ENCODE results near the gene FMN1. TPM values are rescaled to one million over a fixed set of nuclear protein-coding genes. Genes with fewer than 3 reads are reported as not detected.

The FMN1 gene
- total and polyA plus RNA-seq, 2 experiments from 2014 or later: 0.93 to 2.2 TPM

GRCh38 chr15:32901995-32902394 lies 292.5 kb downstream of the FMN1 start:
- H3K4me3 ChIP-seq: no peak overlapping the region
- in situ Hi-C loops (cut with MboI): no loop called here
- H3K27me3 ChIP-seq (replicated peaks; ENCODE audit: insufficient read depth): no peaks in the 10 kb centered on the region

DNA sequence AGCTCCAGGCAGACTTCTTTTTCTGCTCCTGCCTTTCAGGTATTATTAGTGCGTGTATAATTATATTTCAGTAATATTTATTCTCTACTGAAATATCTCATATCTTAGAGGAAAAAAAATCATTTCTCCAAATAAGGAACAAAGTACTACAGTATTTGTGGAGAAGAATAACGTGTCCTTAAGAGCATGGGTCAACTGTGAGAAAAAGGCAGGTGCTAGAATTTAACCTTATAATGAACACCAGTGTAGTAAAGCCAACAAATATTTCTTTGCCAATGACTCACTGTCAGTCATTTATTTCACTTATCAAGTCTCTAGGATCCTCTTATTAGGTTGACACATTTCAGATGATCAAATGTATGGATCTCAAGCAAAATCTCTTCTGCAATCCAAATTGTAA lies 293.3 kb downstream of the FMN1 start:
- in situ Hi-C loops (cut with MboI): no loop called here
- Histone ChIP-seq H3K36me3 (ENCODE audit: low read depth) (no peaks in the 10 kb centered on the region), H3K27ac (no peak overlapping the region), H3F3A (ENCODE audit: insufficient read depth) (no peaks in the 10 kb centered on the region), H3K9me2 (ENCODE audit: insufficient read depth) (peaks cover 3% of the 10 kb centered on the region; the same call in 1 of the 2 replicates), H3K4me2 (ENCODE audit: unreplicated experiment) (no peak overlapping the region), H3K4me1 (ENCODE audit: insufficient read depth) (peaks cover 8% of the 10 kb centered on the region; the same call in 1 of the 2 replicates), H3K4me3 (no peak overlapping the region), H3K9me3 (ENCODE audit: low read depth) (no peaks in the 10 kb centered on the region), H2AFZ (no peak overlapping the region), H4K20me1 (ENCODE audit: insufficient read depth) (no peaks in the 10 kb centered on the region), H3K27me3 (replicated peaks; ENCODE audit: insufficient read depth) (no peaks in the 10 kb centered on the region), H3K9ac (no peak overlapping the region), H3K79me2 (ENCODE audit: insufficient read depth) (no peaks in the 10 kb centered on the region)
- TF ChIP-seq EZH2 (IDR thresholded peaks at IDR 0.05; ENCODE audit: insufficient read depth, poor library complexity, severe bottlenecking) (no peak), EZH2phosphoT487 (IDR thresholded peaks at IDR 0.05; ENCODE audit: insufficient read depth, low read depth) (no peak)
- no peak for DNase-seq
- WGBS, 2 experiments (ENCODE audit: low coverage in 1 of 2, low lambda C conversion rate in 2 of 2, missing lambda C conversion rate in 2 of 2): 83 to 86% methylated on average over 2 of the region's 2 CpGs

More at GRCh38 chr15:32901995-32902394, 292.5 kb downstream of the FMN1 start:
- Histone ChIP-seq H3K4me1 (ENCODE audit: insufficient read depth) (peaks cover 8% of the 10 kb centered on the region; the same call in 1 of the 2 replicates), H3K27ac (no peak overlapping the region), H2AFZ (no peak overlapping the region), H3F3A (ENCODE audit: insufficient read depth) (no peaks in the 10 kb centered on the region), H3K79me2 (ENCODE audit: insufficient read depth) (no peaks in the 10 kb centered on the region), H3K36me3 (ENCODE audit: low read depth) (no peaks in the 10 kb centered on the region), H3K4me2 (ENCODE audit: unreplicated experiment) (no peak overlapping the region), H3K9me2 (ENCODE audit: insufficient read depth) (peaks cover 1% of the 10 kb centered on the region; the same call in 1 of the 2 replicates), H3K9ac (no peak overlapping the region), H3K9me3 (ENCODE audit: low read depth) (no peaks in the 10 kb centered on the region), H4K20me1 (ENCODE audit: insufficient read depth) (no peaks in the 10 kb centered on the region)
- no peak for DNase-seq
- WGBS, 2 experiments (ENCODE audit: low coverage in 1 of 2, low lambda C conversion rate in 2 of 2, missing lambda C conversion rate in 2 of 2): 75 to 86% methylated on average over 3 of the region's 3 CpGs
- TF ChIP-seq EZH2phosphoT487 (IDR thresholded peaks at IDR 0.05; ENCODE audit: insufficient read depth, low read depth) (no peak), EZH2 (IDR thresholded peaks at IDR 0.05; ENCODE audit: insufficient read depth, poor library complexity, severe bottlenecking) (no peak)

DNA sequence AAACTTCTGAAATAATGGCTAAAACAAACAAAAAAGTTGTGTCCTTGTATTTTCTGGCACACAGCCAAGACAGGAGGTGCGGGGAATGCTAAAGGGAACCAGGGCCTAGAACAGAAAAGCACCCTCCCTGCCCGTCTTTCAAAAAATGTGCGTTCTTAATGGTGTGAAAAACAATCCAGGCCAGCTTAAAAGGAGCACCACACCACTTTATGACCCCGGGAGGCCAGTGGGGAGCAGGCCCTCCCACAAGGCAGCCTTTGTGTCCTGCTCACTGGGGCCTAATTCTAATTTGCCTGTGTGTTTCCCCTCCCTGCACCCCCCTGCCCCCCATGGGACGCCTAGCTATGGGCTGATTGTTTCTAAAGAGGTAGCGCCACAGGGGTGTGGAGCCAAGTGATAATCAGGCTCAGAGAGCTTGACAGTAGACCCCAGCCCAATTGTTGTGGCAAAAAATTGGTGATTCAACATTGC lies 295.4 kb downstream of the FMN1 start:
- 83 to 84% methylated on average over 6 of the region's 6 CpGs for WGBS, 2 experiments (ENCODE audit: low coverage in 1 of 2, low lambda C conversion rate in 2 of 2, missing lambda C conversion rate in 2 of 2)

DNA sequence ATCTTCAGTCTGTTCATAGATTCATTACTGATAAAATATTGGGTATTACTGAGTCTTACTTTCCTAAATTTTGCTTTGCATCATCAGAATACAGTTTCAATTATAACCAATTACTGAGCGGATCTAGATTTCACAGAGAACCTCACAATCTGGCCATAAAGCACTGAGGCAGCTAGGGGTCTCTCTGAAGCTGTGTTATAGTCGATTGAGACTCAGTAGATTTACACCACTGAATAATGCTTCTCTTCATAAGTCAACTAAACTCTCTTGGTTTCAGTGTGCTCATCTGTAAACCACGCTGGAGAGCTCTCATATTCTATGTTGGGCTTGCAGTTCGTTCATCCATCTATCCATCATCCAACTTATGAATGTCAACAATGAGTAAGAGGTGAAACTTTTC lies 296.1 kb downstream of the FMN1 start:
- Histone ChIP-seq H3K36me3 (ENCODE audit: low read depth) (no peaks in the 10 kb centered on the region), H3K4me1 (ENCODE audit: insufficient read depth) (peaks cover 11% of the 10 kb centered on the region), H2AFZ (no peak overlapping the region), H3K27ac (no peak overlapping the region), H3K9me2 (ENCODE audit: insufficient read depth) (peaks cover 3% of the 10 kb centered on the region; the same call in 1 of the 2 replicates), H3K4me3 (no peak overlapping the region), H3K9ac (no peak overlapping the region), H3F3A (ENCODE audit: insufficient read depth) (peaks cover 7% of the 10 kb centered on the region), H3K9me3 (ENCODE audit: low read depth) (no peaks in the 10 kb centered on the region), H3K4me2 (ENCODE audit: unreplicated experiment) (no peak overlapping the region), H3K27me3 (replicated peaks; ENCODE audit: insufficient read depth) (no peaks in the 10 kb centered on the region), H4K20me1 (ENCODE audit: insufficient read depth) (no peaks in the 10 kb centered on the region), H3K79me2 (ENCODE audit: insufficient read depth) (no peaks in the 10 kb centered on the region)
- TF ChIP-seq EZH2 (IDR thresholded peaks at IDR 0.05; ENCODE audit: insufficient read depth, poor library complexity, severe bottlenecking): no peak
- no peak for TF ChIP-seq EZH2phosphoT487 (IDR thresholded peaks at IDR 0.05; ENCODE audit: insufficient read depth, low read depth)
- DNase-seq: no peak
- WGBS, 2 experiments (ENCODE audit: low coverage in 1 of 2, low lambda C conversion rate in 2 of 2, missing lambda C conversion rate in 2 of 2): 80 to 83% methylated on average over 4 of the region's 4 CpGs
- in situ Hi-C loops (cut with MboI): no loop called here

More for the DNA sequence above, 295.4 kb downstream of the FMN1 start:
- Histone ChIP-seq H3K4me1 (ENCODE audit: insufficient read depth) (0 out of 2 replicates have a peak, but pooled peaks cover 5% of the 10 kb centered on the region), H4K20me1 (ENCODE audit: insufficient read depth) (no peaks in the 10 kb centered on the region), H3K4me2 (ENCODE audit: unreplicated experiment) (no peak overlapping the region), H3K9me3 (ENCODE audit: low read depth) (no peaks in the 10 kb centered on the region), H3K36me3 (ENCODE audit: low read depth) (no peaks in the 10 kb centered on the region), H3K27me3 (replicated peaks; ENCODE audit: insufficient read depth) (no peaks in the 10 kb centered on the region), H3K27ac (no peak overlapping the region), H3K79me2 (ENCODE audit: insufficient read depth) (no peaks in the 10 kb centered on the region), H2AFZ (no peak overlapping the region), H3K9ac (no peak overlapping the region), H3K4me3 (no peak overlapping the region), H3F3A (ENCODE audit: insufficient read depth) (no peaks in the 10 kb centered on the region), H3K9me2 (ENCODE audit: insufficient read depth) (peaks cover 3% of the 10 kb centered on the region; the same call in 1 of the 2 replicates)
- TF ChIP-seq EZH2phosphoT487 (IDR thresholded peaks at IDR 0.05; ENCODE audit: insufficient read depth, low read depth) (no peak), EZH2 (IDR thresholded peaks at IDR 0.05; ENCODE audit: insufficient read depth, poor library complexity, severe bottlenecking) (no peak)
- in situ Hi-C loops (cut with MboI): no loop called here
- no peak for DNase-seq
